K562 treated with DMSO at 1 percent for 4 hours (cell line): Measurements from ENCODE around the gene TBC1D25. TPM values are rescaled to one million over a fixed set of nuclear protein-coding genes. Genes with fewer than 3 reads are reported as not detected.

ENCODE experiments used
- total RNA-seq: library from RNA; unstranded; fragments of 300-600 nt; gene quantifications from 2 replicates; pipeline ENCODE4 v1.2.3, GENCODE V29; 2022; ENCODE audit not compliant: insufficient read depth

Gene TBC1D25, protein sequence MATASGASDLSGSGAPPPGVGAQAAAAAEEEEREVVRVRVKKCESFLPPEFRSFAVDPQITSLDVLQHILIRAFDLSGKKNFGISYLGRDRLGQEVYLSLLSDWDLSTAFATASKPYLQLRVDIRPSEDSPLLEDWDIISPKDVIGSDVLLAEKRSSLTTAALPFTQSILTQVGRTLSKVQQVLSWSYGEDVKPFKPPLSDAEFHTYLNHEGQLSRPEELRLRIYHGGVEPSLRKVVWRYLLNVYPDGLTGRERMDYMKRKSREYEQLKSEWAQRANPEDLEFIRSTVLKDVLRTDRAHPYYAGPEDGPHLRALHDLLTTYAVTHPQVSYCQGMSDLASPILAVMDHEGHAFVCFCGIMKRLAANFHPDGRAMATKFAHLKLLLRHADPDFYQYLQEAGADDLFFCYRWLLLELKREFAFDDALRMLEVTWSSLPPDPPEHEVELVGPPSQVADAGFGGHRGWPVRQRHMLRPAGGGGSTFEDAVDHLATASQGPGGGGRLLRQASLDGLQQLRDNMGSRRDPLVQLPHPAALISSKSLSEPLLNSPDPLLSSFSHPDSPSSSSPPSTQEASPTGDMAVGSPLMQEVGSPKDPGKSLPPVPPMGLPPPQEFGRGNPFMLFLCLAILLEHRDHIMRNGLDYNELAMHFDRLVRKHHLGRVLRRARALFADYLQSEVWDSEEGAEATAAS
- total RNA-seq, result 3.7 and 6.1 TPM in 2 replicates

DNA sequence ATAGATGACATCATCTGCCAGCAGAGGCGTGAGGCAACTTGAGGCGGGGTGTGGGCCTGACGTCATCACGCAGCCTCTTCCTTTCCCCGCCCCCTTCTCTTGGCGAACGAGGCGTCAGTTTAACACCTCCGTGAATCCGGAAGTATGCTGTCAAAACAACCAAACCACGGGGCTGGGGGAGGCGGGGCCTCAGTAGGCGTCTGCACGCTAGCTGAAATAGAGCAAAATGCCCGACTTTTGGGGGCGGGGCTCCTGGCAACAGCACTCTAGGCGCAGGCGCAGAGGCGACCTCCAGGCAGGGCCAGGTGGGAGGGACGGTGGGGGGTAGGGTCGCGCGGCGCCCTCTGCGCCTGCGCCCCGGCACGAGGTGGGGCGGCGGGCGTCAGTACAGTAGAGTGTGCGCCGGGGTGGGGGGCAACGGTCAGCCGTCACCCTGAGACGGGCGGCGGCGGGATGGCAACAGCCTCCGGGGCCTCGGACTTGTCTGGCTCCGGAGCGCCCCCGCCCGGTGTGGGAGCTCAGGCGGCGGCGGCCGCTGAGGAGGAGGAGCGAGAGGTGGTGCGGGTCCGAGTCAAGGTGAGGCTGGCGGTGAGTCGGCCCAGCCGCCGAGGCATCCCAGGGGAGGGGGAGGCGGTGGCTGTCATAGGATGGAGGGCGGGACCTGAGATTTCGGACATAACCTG, at the start of gene TBC1D25:
Gene TBC1D25, plus strand, starts transcription at position 370 of the 683 bp plus-strand sequence. Its CDS starts 84 bp downstream, at position 454.

DNA sequence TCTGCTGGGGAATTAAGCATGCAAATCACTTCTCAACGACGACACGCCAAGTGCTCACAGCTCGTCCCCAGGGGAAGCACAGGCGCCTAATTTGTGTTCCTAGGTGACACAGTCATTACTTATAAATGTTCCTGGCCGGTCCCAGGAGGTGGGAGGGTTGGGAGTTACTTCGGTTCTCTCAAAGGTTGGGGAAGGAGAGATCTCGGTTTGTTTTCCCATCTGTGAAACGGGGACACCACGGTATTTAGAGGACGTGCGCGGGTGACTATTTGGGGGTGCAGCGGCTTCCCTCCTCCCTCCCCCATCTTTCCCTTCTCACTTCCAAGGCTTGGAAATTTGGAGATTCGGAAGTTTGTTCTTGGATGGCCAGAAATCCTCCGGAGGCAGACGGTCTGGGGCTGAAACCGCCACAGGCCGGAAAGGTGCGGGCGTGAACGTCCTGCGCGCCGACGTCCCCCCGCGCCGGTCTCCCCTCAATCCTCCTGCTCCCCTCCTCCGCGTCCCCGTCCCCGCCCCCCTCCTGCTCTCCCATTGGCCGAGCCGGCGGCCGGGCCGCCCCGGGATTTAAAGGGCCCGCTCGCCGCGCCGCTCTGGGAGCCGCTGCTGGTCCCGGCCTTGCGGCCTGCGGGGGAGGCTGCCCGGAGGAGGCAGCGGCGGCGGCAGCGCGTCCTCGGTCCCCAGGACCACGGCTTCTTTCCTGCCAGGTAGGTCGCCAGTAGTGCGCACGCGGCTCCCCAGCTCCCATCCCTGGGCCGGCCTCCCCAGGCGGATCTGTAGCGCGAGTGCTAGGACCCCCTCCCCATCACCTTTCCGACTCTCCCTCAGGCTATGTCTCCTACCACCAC, 30.9 kb upstream of the TBC1D25 start, which contains the start of gene PORCN:
Gene PORCN, plus strand, starts transcription at position 593 of the 845 bp plus-strand sequence. CDS start 829 bp downstream, outside the sequence.

DNA sequence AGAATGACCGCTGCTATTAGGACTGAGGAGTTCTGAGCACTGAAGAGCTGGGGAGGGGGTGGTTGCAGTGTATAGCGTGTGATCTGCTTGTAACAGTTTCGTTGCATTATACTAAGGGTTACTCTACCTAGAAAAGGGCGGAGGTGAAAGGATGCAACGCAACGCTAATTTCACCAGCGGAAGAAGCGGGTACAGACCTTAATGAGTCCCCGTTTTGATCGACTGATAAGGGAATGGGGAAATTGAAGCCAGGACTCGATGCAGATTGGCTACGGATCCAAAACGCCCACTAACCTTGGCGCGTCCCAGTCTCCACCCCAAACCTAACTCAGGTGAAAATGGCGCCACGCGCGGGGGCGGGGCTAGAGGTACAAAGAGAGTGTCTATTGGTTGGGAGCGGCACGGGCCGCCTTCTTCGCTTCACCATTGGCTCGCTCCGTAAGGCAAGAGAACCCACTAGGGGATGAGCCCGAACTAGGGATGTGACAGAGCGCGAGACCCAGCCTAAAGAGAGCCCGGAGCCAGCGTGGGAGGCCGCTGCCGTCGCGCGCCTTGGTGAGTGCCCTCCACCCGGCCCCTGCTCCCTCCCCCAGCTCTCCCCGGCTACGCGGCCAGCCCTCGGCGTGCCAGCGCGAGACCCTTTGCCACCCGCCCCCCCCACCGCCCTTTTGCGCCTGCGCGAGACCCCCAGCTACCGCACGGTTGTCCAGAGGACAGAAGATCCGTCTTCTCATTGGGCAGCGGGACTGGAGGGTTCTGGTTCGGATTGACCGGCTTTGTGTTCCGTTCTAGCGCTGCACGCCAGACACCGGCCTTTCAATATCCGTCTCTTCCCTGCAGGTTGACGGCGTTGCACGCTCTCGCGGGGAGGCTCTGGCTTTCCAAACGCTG, 17.9 kb upstream of the TBC1D25 start, which contains the start of gene EBP:
Gene EBP, plus strand, starts transcription at position 456 of the 891 bp plus-strand sequence. CDS start 1,964 bp downstream, outside the sequence.

DNA sequence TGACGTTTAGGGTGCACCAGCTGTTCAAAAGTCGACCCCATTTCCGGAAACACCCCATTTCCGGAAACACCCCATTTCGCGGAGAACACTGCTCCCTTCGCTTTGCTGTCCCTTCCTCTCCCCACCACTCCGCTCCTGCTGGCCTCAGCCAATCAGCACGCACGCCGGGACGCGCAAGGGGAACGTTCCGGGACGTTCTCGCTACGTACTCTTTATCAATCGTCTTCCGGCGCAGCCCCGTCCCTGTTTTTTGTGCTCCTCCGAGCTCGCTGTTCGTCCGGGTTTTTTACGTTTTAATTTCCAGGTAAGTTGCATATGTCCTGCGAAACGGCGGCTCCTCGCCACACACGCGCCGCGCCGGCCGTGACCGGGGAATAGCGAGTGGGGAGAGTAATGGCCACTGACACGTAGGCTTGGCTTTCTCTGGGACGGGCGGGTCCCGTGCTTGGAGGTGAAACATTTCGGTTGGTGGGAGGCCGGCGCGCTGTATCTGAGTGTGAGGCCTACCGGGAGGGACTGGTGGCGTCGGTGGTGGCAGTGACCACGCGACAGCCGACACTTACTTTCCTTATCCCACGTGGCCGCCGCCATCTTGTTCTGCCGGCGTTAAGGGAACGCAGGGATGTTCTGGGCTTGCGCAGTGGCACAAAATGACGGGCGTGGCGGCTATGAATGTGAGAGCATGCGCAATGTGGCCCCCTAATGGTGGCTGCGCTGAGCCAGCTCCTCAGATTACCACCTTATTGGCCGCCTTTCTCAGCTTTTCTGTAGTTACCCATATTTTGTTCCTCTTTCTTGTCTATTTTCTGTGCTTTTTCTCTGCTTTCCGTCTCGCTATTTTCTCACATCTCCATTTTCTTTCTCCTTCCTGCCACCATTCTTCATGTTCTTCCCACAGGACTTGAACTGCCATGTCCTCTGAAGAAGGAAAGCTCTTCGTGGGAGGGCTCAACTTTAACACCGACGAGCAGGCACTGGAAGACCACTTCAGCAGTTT, 35.1 kb downstream of the TBC1D25 start, which contains the start of gene RBM3:
Gene RBM3, plus strand, starts transcription at position 215 of the 997 bp plus-strand sequence. Its CDS starts 697 bp downstream, at position 912.

DNA sequence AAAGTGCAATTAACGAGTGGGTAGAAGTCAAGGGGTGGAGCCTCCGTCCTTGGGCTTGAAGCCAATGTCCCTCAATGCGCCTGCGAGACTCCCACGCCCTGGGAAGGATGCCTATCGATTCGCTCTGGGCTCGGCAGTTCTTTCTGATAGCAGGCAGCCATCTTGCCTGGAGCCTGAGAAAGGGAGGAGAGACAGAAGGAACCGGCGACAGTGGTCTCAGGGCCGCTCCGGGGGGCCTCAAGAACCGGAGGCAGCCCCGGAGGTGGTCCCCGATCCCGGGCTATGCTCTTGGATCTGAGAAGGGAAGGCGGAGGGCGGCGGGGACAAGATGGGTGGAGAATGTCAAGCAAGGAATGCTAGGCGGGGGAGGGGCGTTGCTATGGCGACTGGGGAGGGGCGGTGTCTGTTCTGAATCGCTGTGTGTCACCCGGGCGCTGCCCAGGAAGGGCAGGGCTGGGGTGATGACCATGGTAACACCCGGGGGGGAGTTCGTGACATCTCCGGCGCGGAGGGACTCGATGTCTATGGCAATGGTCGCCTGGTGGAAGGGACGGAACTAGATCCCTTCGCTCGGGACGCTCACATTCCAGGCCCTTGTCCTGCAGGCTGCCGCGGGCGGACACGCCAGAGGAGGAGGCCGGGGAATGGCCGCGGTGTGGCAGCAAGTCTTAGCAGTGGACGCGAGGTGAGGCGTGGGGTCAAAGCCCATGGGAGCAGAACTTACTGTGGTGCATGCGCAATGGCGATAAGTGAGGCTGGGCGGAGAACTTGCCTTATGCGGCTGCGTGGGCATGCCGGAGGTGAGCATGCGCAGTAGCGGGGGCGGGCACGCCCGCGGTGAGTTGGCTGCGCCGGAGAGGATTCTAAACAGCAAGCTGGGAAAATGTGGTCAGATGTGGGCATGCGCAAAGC, 58.1 kb downstream of the TBC1D25 start, which contains the start of gene WDR13:
Gene WDR13, plus strand, starts transcription at position 140 of the 912 bp plus-strand sequence. Its CDS starts 505 bp downstream, at position 645.

Other genes starting within 250 kb of the TBC1D25 start
- gene SSX3, start 183.0 kb upstream of the TBC1D25 start, total RNA-seq, result 37.5 and 59.9 TPM in 2 replicates
- gene SSX4, start 156.2 kb upstream of the TBC1D25 start, total RNA-seq, result 8.4 and 12.7 TPM in 2 replicates
- gene SSX4B, start 127.8 kb upstream of the TBC1D25 start, total RNA-seq, result 8.4 and 12.7 TPM in 2 replicates
- gene SLC38A5, start 69.5 kb upstream of the TBC1D25 start, total RNA-seq, result 61.8 and 67.2 TPM in 2 replicates
- 44.9 and 55.6 TPM in 2 replicates for gene FTSJ1, start 63.5 kb upstream of the TBC1D25 start, total RNA-seq
- 9.8 and 11.3 TPM in 2 replicates for gene PORCN, start 30.7 kb upstream of the TBC1D25 start, total RNA-seq
- 194 and 203 TPM in 2 replicates for gene EBP, start 17.9 kb upstream of the TBC1D25 start, total RNA-seq
- gene RBM3, start 34.8 kb downstream of the TBC1D25 start, total RNA-seq, result 84.3 and 113 TPM in 2 replicates
- 73.3 and 106 TPM in 2 replicates for gene WDR13, start 57.8 kb downstream of the TBC1D25 start, total RNA-seq
- gene WAS, start 144.1 kb downstream of the TBC1D25 start, total RNA-seq, result 15.4 and 17.8 TPM in 2 replicates
- gene SUV39H1, start 157.0 kb downstream of the TBC1D25 start, total RNA-seq, result 23.5 and 27.2 TPM in 2 replicates
- gene GLOD5, start 222.0 kb downstream of the TBC1D25 start, total RNA-seq, result 4.4 TPM in 1 of 2 replicates, not detected in the other
- 165 and 191 TPM in 2 replicates for gene GATA1, start 246.9 kb downstream of the TBC1D25 start, total RNA-seq